Peyer's patch (tissue), 4 donors: ENCODE measurements around the gene D2HGDH.

ENCODE experiments used
- CTCF ChIP-seq, 6 experiments: fragments of 450-650 bp in 4 of 6; fragments of 200-600 bp in 2 of 6; sonication (generic) in 1 of 6; IDR thresholded peaks; one replicate each; pipeline ENCODE4 v1.5.1; 2017 to 2019; ENCODE audit warnings: antibody characterized with exemption in 6 of 6, mild to moderate bottlenecking in 3 of 6, moderate library complexity in 1 of 6
- POLR2A ChIP-seq, 2 donors: fragments of 450-650 bp; IDR thresholded peaks; one replicate each; pipeline ENCODE4 v1.5.1; 2017; ENCODE audit warnings: antibody characterized with exemption in 2 of 2, mild to moderate bottlenecking in 2 of 2, moderate library complexity in 2 of 2

GRCh38 chr2:241780939-241781569 lies 46.6 kb downstream of the D2HGDH start:
- no peak for TF ChIP-seq POLR2A (IDR thresholded peaks at IDR 0.05)
- TF ChIP-seq CTCF (IDR thresholded peaks at IDR 0.05) = no peak
